ENCODE data around the gene SYT9.

SYT9 gene

DNA sequence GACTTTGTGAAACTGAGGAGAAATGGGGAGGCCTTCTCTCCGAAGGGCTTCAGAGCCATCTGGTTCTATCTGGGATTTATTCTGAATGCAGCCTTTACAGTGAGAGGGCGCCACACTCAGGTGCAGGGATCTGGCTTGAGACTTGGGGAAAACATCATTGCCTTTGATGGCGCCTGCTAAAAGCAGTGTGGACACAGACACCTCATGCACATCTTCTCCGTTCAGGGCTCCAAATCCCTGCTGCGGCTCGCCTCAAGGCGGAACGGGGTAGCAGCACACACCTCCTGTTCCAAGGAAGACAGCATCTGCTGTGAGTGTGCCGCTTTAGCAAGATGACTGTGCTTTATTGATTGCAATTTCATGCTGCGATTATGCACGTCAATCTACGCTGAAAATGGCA lies 196.5 kb downstream of the SYT9 start:
- Mint-ChIP-seq H3K4me1 (no peaks in the 10 kb centered on the region), H3K36me3 (peaks cover 6% of the 10 kb centered on the region), H3K4me3 (no peak overlapping the region), H3K27me3 (no peaks in the 10 kb centered on the region), H3K27ac (no peak overlapping the region), H3K9me3 (no peaks in the 10 kb centered on the region)
- ATAC-seq = no peak

DNA sequence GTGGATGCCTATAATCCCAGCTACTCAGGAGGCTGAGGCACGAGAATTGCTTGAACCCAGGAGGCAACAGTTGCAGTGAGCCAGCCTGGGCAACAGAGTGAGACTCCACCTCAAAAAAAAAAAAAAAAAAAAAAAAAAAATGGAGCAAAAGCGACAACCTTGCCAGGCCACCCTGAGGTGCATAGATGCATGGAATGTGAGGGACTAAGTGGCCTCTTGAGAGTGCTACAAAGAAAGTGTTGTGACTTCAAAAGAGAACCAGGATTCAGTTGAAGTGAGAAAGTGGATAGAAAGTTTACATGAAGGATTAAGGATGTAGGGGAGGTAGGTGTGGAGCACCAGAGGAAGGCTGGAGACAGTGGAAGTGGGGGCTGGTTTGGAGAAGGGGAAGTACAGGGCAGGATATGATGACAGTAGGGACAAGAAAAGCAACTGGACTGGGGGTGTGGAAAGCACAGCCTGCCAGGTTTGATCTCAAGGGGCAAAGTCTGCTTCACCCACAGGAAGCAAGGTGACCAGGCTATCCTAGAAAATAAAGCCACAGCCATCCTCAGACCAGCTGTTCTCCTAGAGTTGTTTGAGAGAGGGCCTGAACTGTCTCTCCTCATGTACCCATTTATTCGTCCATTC lies 197.6 kb downstream of the SYT9 start:
- Mint-ChIP-seq H3K36me3 (peaks cover 6% of the 10 kb centered on the region), H3K27me3 (no peaks in the 10 kb centered on the region), H3K4me1 (no peaks in the 10 kb centered on the region), H3K27ac (peak overlapping the region; percentile 1), H3K4me3 (no peak overlapping the region), H3K9me3 (no peaks in the 10 kb centered on the region)
- no peak for ATAC-seq

DNA sequence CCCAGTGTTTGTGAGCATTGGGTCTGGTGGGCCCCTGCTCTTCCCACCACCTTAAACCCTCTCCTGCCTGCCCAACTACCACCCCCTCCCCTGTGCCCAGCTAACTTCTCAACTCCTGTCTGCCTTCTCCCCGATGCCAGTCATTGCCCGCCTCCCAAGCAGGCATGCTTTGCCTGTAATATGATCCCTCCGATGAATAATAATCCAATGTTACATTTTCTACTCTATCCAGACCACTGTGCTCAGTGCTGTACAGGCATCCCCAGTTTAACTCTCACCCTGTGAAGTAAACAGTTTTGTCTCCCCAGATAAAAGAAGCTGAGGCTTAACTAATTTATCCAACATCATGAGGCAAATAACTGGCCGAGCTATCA lies 198.1 kb downstream of the SYT9 start:
- Mint-ChIP-seq H3K36me3 (peaks cover 6% of the 10 kb centered on the region), H3K27me3 (no peaks in the 10 kb centered on the region), H3K27ac (peak overlapping the region; percentile 1), H3K4me3 (no peak overlapping the region), H3K9me3 (no peaks in the 10 kb centered on the region), H3K4me1 (no peaks in the 10 kb centered on the region)
- no peak for ATAC-seq

DNA sequence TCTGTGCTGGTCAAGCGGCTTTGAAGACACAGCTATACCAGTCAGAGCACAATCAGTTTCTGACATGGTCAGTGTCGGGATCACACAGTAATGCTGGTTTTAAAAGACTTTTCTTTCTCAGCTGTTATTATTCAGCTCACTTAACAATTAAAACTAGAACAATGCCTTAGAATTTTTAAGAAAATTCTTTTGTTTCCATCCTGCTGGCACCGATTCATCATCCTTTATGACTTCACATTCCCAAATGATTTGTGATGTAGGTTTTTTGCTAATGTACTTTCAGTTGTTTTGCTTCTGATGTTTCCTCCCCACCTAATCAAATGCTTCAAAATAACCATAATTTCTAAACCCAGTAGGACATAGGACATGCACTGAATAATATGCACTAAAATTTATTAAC lies 199.1 kb downstream of the SYT9 start:
- Mint-ChIP-seq H3K27me3 (no peaks in the 10 kb centered on the region), H3K4me3 (no peak overlapping the region), H3K4me1 (no peaks in the 10 kb centered on the region), H3K27ac (no peak overlapping the region), H3K9me3 (no peaks in the 10 kb centered on the region), H3K36me3 (peaks cover 6% of the 10 kb centered on the region)
- ATAC-seq = no peak

DNA sequence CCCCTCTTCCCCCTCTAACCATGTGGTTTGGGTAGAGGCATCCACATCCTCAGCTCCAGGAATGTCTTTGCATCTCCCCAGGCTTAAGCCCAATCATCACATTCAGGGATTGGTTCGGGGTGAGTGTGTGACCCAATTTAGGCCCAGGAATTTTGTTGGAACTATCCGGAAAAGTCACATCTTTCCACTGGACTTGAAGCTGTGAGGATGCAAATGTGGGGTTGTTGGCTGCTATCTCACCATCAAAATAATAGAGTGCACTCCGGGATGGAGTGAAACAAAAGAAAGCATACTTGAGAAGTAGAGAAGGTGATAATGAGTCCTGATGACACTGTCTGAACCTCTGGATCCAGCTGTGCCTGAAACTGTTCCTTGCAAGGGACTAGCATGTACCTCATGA lies 199.8 kb downstream of the SYT9 start:
- Mint-ChIP-seq H3K36me3 (peaks cover 7% of the 10 kb centered on the region), H3K27ac (no peak overlapping the region), H3K9me3 (no peaks in the 10 kb centered on the region), H3K4me1 (no peaks in the 10 kb centered on the region), H3K4me3 (no peak overlapping the region), H3K27me3 (no peaks in the 10 kb centered on the region)
- ATAC-seq = no peak

DNA sequence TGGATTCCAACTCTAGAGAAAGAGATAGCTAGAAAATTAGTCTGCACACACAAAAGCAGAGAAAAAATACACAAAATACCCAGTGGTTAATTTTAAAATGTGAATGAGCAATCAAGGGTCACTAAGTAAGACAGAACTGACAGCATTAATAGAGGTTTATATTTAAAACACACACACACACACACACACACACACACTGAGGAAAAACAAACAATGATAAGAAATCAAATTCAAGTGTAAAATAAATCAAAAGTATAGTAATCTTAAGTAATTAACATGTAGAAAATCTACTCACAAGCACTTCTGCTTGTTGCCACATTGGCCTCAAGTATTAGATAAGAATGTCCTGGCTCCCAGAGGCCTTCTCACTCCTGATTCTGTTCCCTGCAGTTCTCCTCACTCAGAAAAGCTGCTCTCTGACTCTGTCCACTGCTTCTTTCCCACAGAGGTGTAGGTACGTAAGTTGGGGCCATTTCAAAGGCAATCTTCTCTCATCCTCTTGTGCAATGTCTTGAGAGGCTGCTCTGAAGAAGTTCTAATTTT lies 200.3 kb downstream of the SYT9 start:
- Mint-ChIP-seq H3K4me1 (no peaks in the 10 kb centered on the region), H3K27ac (no peak overlapping the region), H3K36me3 (peaks cover 7% of the 10 kb centered on the region), H3K4me3 (no peak overlapping the region), H3K9me3 (no peaks in the 10 kb centered on the region), H3K27me3 (no peaks in the 10 kb centered on the region)
- ATAC-seq = no peak

DNA sequence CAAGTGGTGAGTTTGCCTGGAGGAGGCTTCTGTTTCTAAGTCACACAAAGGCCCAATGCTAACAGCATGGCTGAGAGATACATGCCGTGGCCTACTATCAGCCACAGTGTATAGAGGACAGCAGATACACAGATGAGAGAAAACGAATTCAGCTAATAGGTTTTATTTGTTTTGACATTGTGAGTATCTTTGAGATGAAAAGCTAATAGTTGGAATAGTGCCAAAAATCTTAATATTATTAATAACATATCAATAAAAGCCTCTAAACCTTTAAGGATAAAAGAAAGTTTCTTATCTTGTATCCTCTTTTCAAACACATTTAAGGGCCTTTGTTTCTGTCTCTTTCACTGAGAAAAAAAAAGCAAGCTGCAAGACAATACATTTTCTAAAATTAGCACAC lies 203.2 kb downstream of the SYT9 start:
- Mint-ChIP-seq H3K27ac (no peak overlapping the region), H3K36me3 (peaks cover 24% of the 10 kb centered on the region), H3K4me1 (no peaks in the 10 kb centered on the region), H3K4me3 (no peak overlapping the region), H3K9me3 (no peaks in the 10 kb centered on the region), H3K27me3 (no peaks in the 10 kb centered on the region)
- ATAC-seq = no peak

DNA sequence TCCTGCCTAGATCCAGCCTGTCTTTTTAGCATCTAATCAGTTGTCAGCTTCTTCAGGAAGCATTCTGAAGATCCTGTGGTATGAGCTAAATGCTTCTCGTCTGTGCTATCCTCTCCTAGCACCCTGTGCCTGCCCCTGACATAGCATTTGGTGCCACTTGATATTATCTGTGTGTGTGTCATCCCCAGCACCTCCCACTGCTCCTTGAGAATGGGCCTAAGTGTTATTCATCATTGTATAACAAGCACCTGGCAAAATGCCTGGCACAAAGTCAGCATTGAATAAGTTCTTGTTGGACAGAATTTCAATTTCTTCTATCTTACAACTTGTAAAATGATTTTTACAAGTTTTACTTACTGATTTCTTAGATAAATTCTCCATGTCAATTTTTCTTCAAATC lies 205.5 kb downstream of the SYT9 start:
- H3K4me3 Mint-ChIP-seq = no peak overlapping the region
- H3K4me1 Mint-ChIP-seq = no peaks in the 10 kb centered on the region
- H3K9me3 Mint-ChIP-seq = no peaks in the 10 kb centered on the region
- H3K27ac Mint-ChIP-seq = no peak overlapping the region
- no peaks in the 10 kb centered on the region for H3K27me3 Mint-ChIP-seq
- H3K36me3 Mint-ChIP-seq = peaks cover 30% of the 10 kb centered on the region
- ATAC-seq = no peak

DNA sequence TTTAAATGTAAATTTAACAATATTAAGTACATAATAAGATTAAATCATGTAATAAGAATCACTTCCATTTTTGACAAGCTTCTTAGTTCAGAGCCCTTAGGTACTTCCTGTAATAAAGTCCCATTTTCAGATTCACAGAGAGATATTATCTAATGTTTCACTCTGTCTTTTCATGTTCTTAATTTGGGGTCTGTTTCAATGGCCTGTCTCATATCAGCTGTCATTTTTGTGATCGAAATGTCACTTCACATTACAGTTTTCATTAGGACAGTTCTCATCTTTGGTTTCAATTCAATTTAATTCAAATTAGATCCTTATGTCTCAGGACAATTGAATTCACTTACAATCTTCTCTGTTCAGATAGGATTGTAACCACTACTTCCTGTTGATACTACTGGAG lies 211.0 kb downstream of the SYT9 start:
- Mint-ChIP-seq H3K27ac (peak overlapping the region; percentile 53), H3K4me1 (peaks cover 20% of the 10 kb centered on the region), H3K9me3 (no peaks in the 10 kb centered on the region), H3K4me3 (no peak overlapping the region), H3K27me3 (no peaks in the 10 kb centered on the region), H3K36me3 (peaks cover 44% of the 10 kb centered on the region)
- no peak for ATAC-seq

DNA sequence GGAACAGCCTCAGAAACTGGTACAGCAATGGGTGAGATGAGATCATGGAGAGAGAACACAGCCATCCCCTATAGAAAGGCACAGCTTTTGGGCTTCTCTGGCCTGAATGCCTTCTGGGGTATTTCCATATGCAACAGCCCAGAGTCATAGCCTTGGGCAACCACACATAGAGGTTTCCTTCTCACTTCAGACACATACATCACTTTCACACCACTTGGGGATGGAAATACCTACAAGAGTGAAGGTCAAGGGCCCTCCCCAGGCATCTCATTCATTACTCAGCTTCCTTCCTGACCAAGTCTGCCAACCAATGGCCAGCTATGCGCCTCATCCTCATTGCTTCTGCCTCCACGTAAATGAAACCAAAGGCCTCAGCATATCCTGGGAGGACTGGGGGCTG lies 215.9 kb downstream of the SYT9 start:
- no peak overlapping the region for H3K27ac Mint-ChIP-seq
- no peaks in the 10 kb centered on the region for H3K27me3 Mint-ChIP-seq

DNA sequence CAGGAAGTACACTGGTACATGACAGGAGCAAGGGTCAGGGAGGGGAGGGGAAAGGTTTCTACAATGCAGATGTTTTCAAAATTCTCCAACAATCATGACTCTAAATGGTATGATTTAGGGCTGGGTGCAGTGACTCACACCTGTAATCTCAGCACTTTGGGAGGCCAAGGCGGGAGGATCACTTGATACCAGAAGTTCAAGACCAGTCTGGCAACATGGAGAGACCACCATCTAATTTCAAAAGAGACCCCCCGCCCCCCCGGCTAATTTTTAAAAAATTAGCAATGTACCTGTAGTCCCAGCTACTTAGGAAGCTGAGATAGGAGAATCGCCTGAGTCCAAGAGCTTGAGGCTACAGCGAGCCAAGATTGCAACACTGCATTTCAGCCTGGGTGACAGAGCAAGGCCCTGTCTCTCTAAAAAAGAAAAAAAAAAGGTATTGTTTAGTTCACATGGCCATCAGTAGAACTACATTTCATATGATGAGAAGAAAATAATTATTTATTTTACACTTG lies 217.7 kb downstream of the SYT9 start:
- no peak overlapping the region for H3K27ac Mint-ChIP-seq
- no peaks in the 10 kb centered on the region for H3K27me3 Mint-ChIP-seq
- peaks cover 34% of the 10 kb centered on the region for H3K4me1 Mint-ChIP-seq
- H3K4me3 Mint-ChIP-seq = no peak overlapping the region
- no peaks in the 10 kb centered on the region for H3K9me3 Mint-ChIP-seq
- ATAC-seq = no peak
- peaks cover 47% of the 10 kb centered on the region for H3K36me3 Mint-ChIP-seq

More for the DNA sequence above, 215.9 kb downstream of the SYT9 start:
- ATAC-seq = peak; percentile 83
- no peak overlapping the region for H3K4me3 Mint-ChIP-seq
- H3K36me3 Mint-ChIP-seq = peaks cover 48% of the 10 kb centered on the region
- H3K9me3 Mint-ChIP-seq = no peaks in the 10 kb centered on the region
- peaks cover 28% of the 10 kb centered on the region for H3K4me1 Mint-ChIP-seq

DNA sequence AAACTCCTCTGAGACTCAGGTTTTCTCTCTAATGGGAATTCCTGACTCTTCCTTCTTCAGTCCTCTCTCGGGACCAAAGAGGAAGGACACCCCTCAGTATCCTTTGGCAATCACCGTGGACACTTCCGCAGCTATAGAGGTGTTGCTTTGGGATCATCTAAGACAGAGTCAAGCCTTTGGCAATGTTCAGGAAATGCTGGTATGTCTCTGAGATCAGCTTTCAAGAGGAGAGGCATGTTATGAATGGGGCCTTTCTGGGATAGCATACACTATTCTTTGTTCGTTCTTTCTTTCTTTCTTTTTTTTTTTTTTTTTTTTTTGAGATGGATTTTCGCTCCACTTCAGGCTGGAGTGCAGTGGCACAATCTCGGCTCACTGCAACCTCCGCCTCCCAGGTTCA lies 219.4 kb downstream of the SYT9 start:
- Mint-ChIP-seq H3K4me3 (no peak overlapping the region), H3K4me1 (peaks cover 43% of the 10 kb centered on the region), H3K9me3 (no peaks in the 10 kb centered on the region), H3K27me3 (no peaks in the 10 kb centered on the region), H3K36me3 (peaks cover 35% of the 10 kb centered on the region), H3K27ac (no peak overlapping the region)
- no peak for ATAC-seq

DNA sequence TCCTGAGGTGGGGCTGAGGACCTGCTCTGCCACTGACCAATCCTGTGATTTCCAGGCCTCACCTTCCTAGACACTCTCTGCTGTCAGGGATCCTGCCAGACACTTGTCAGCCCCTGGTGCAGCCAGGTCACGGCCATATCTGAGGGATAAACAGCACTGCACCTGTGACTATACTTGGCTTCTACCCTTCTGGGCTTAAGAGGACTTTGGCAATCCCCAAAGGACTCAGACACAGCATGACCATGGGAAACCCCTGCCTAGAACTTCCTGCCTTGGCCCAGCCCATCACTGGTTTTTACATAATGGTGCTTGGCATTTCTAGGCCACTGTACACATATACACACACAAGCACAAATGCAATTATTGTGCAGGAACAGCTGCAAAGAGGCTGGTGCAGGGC lies 222.0 kb downstream of the SYT9 start:
- Mint-ChIP-seq H3K4me3 (peak overlapping the region; percentile 51), H3K27ac (peak overlapping the region; percentile 86), H3K27me3 (no peaks in the 10 kb centered on the region), H3K36me3 (peaks cover 28% of the 10 kb centered on the region), H3K9me3 (no peaks in the 10 kb centered on the region), H3K4me1 (peaks cover 47% of the 10 kb centered on the region)
- ATAC-seq = peak; percentile 96

DNA sequence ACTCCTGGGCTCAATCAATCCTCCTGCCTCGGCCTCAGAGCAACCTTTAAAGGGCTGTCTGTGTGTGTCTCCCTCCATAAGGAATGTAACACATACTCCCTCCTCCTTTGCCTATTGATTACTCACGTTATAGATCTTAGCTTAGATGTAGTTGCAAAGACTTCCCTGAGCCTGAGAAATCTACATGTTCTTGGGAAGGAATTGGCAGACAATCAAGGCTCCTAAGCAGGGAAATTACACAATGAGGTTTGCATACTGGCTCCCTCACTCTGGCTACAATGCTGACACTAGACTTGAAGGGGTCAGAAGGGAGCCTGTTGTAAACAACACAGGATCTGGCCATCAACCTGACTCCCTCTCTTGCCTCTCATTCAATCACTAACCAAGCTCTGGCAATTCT lies 228.4 kb downstream of the SYT9 start:
- Mint-ChIP-seq H3K27ac (no peak overlapping the region), H3K4me1 (peaks cover 24% of the 10 kb centered on the region), H3K4me3 (no peak overlapping the region), H3K36me3 (peaks cover 14% of the 10 kb centered on the region), H3K27me3 (no peaks in the 10 kb centered on the region), H3K9me3 (no peaks in the 10 kb centered on the region)
- no peak for ATAC-seq

DNA sequence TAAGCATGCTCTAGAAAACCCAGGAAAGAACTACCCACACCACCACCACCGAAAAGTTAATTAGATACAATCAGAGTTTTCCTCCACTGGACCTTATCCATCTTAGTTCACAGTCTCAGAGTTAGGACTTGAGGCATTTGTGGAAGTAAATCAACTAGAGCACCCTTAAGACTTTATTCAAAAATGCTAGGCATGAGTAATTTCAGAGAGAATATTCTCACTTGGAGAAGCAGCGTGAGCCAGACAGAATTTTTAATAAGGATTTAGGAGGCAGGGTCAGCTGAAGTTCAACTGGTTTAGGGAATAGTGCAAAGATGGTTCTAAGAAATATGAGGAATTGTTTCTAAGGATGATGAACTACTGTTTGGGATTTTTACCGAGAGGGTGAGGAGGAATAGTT lies 232.4 kb downstream of the SYT9 start:
- no peak overlapping the region for H3K4me3 Mint-ChIP-seq
- H3K27me3 Mint-ChIP-seq = no peaks in the 10 kb centered on the region
- H3K27ac Mint-ChIP-seq = no peak overlapping the region
- H3K4me1 Mint-ChIP-seq = no peaks in the 10 kb centered on the region
- no peak for ATAC-seq
- H3K9me3 Mint-ChIP-seq = no peaks in the 10 kb centered on the region
- H3K36me3 Mint-ChIP-seq = peaks cover 8% of the 10 kb centered on the region

DNA sequence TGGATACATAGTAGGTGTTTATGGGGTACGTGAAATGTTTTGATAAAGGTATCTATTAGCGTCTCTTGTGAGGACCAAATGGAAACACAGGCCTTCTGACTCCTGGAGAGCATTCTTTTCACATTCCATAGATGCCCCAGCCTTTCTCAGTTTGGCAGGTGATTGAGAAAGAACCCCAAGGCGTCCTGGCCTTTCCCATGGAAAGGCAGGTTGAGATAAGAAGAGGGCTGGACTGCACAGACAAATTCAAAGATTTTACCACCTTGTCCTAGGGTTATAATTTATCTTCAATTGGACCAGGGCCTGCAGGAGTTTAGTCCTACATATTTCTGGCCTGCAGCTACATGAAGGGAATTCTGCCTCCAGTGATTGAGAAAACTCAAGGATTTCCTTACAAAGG lies 232.9 kb downstream of the SYT9 start:
- no peak overlapping the region for H3K27ac Mint-ChIP-seq
- H3K4me1 Mint-ChIP-seq = no peaks in the 10 kb centered on the region
- H3K36me3 Mint-ChIP-seq = peaks cover 13% of the 10 kb centered on the region
- no peaks in the 10 kb centered on the region for H3K27me3 Mint-ChIP-seq
- ATAC-seq = no peak
- no peaks in the 10 kb centered on the region for H3K9me3 Mint-ChIP-seq
- H3K4me3 Mint-ChIP-seq = no peak overlapping the region

Data from stimulated activated memory B cell treated with anti-CD40 and anti-IgM and Interleukin-4, amounts not matched to agents 10 μg/mL and 1 μg/mL and 100 μg/mL, for 72 hours (primary cell).